Activated CD4-positive, alpha-beta T cell treated with anti-CD3 and anti-CD28 coated beads for 48 hours (primary cell): ENCODE data around the gene RRP8.

Experiments used
- DNase-seq: peaks from one replicate; pipeline ENCODE4 v3.0.0-alpha.2; 2020

The RRP8 gene

GRCh38 chr11:6599449-6599848, 4.0 kb downstream of the RRP8 start:
- DNase-seq: no peak

- DNase-seq: no peak
Observed at GRCh38 chr11:6598555-6598954, 4.9 kb downstream of the RRP8 start.

GRCh38 chr11:6596239-6596877, 7.1 kb downstream of the RRP8 start:
- DNase-seq: no peak

GRCh38 chr11:6594142-6594768, 9.2 kb downstream of the RRP8 start:
- no peak for DNase-seq

- DNase-seq: no peak
Observed at GRCh38 chr11:6588018-6588417, 15.4 kb downstream of the RRP8 start.

- DNase-seq: no peak
Observed at GRCh38 chr11:6587360-6587953, 16.0 kb downstream of the RRP8 start.

GRCh38 chr11:6586434-6587359, 16.7 kb downstream of the RRP8 start:
- DNase-seq: no peak

GRCh38 chr11:6584528-6584927, 18.9 kb downstream of the RRP8 start:
- no peak for DNase-seq

- no peak for DNase-seq
Observed at GRCh38 chr11:6583584-6583983, 19.8 kb downstream of the RRP8 start.

- no peak for DNase-seq
Observed at GRCh38 chr11:6579681-6580080, 23.7 kb downstream of the RRP8 start.

GRCh38 chr11:6578134-6578533, 25.3 kb downstream of the RRP8 start:
- no peak for DNase-seq

- no peak for DNase-seq
Observed at GRCh38 chr11:6576471-6577373, 26.7 kb downstream of the RRP8 start.

GRCh38 chr11:6574816-6575715, 28.4 kb downstream of the RRP8 start:
- DNase-seq: no peak

GRCh38 chr11:6572215-6572614, 31.2 kb downstream of the RRP8 start:
- no peak for DNase-seq

GRCh38 chr11:6571434-6572008, 31.9 kb downstream of the RRP8 start:
- DNase-seq: no peak

- DNase-seq: no peak
Observed at GRCh38 chr11:6570691-6571427, 32.6 kb downstream of the RRP8 start.

- DNase-seq: no peak
Observed at GRCh38 chr11:6569706-6570105, 33.7 kb downstream of the RRP8 start.

GRCh38 chr11:6568191-6568918, 35.1 kb downstream of the RRP8 start:
- DNase-seq: no peak

GRCh38 chr11:6567371-6567745, 36.1 kb downstream of the RRP8 start:
- DNase-seq: no peak
